ENCODE results near the gene ZMYM5. TPM values are rescaled to one million over a fixed set of nuclear protein-coding genes. Genes with fewer than 3 reads are reported as not detected.

ZMYM5 gene
- total RNA-seq, result 9.5 and 11.3 TPM in 2 replicates

GRCh38 chr13:19863323-19864023, at the start of gene ZMYM5:
Gene ZMYM5, minus strand, starts transcription at chr13:19863649. Its CDS starts 11,469 bp downstream, at chr13:19852180.

GRCh38 chr13:19782727-19783682, 80.4 kb downstream of the ZMYM5 start, which contains the start of gene PSPC1:
Gene PSPC1, minus strand, starts transcription at chr13:19782945. Its CDS starts 188 bp downstream, at chr13:19782757.

Other genes with a start within 250 kb of the ZMYM5 start
- gene MPHOSPH8, start 230.0 kb downstream of the ZMYM5 start, total RNA-seq, result 9.2 and 22.0 TPM in 2 replicates
- gene PSPC1, start 80.7 kb downstream of the ZMYM5 start, total RNA-seq, result 37.9 and 48.7 TPM in 2 replicates
- 27.1 and 40.4 TPM in 2 replicates for gene ZMYM2, start 95.1 kb upstream of the ZMYM5 start, total RNA-seq